Urothelium cell line (cell line): ENCODE measurements around the gene MAP3K21.

ENCODE experiments used
- DNase-seq: peaks from one replicate; pipeline ENCODE4 v3.0.0; 2011; ENCODE audit warnings: low spot score, mixed read lengths
- FAIRE-seq: peaks from 2 replicates; lab custom pipeline; 2011; peaks lifted over from hg19 to GRCh38; lab: Jason Lieb, UNC

Gene MAP3K21

GRCh38 chr1:233327651-233328141, at the start of gene MAP3K21:
Gene MAP3K21 (plus strand): TSS chr1:233327724. CDS start chr1:233328029, 305 bp downstream.
- DNase-seq (no peak), FAIRE-seq (no peak)

- DNase-seq (no peak), FAIRE-seq (no peak)
Measured at GRCh38 chr1:233278631-233279030, 48.9 kb upstream of the MAP3K21 start.

DNA sequence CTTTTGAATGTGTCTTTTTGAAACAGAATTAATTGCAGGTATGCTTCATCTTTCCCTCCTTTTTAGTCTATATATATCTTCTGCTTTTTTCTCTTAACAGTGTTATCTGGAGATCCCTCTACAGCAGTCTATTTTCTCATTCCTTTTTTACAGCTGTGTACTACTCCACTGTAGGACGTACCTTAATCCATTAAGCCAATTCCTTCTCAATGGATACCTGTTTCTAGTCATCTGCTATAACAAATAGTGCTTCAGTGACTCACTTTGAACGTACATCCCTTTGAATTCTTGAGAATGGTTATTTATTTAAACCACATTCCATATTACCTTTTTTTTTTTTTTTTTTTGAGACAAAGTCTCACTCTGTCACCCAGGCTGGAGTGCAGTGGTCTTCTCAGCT, 47.6 kb upstream of the MAP3K21 start:
- DNase-seq (no peak), FAIRE-seq (no peak)

- FAIRE-seq (no peak), DNase-seq (no peak)
Measured at GRCh38 chr1:233281711-233282581, 45.6 kb upstream of the MAP3K21 start.

DNA sequence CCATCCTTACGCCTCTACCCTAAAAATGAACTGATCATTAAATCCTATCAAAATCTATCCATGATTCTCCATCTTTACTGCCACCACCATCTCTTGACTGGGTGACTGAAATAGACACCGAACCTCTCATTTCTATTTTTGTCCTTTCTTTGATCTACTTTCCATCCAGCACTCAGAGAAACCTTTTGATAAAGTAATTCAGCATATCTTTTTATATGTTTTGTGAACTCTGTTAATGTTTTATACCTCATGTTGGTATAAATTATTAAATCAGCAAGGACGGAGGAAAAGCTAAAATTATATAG, 45.0 kb upstream of the MAP3K21 start:
- no peak for DNase-seq
- no peak for FAIRE-seq

DNA sequence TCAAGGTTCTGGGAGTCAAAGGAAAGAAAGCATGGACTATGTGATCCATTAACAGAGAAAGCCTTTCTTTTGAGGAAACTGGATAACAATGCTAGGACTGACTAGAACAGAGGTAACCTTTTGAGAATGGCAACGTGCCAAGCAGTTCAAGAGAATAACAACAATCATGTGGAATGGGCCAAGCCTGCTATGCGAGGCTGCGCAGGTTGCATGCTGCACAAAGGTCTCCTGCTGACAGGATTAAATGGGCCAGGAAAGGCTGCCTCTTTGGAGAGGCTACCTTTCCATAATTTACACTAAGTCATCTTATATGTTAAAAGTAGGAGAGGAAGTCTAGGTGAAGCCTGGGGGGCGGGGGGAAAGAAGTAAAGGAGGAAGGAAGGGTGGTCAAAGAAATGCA, 37.8 kb upstream of the MAP3K21 start:
- no peak for DNase-seq
- FAIRE-seq, result no peak

DNA sequence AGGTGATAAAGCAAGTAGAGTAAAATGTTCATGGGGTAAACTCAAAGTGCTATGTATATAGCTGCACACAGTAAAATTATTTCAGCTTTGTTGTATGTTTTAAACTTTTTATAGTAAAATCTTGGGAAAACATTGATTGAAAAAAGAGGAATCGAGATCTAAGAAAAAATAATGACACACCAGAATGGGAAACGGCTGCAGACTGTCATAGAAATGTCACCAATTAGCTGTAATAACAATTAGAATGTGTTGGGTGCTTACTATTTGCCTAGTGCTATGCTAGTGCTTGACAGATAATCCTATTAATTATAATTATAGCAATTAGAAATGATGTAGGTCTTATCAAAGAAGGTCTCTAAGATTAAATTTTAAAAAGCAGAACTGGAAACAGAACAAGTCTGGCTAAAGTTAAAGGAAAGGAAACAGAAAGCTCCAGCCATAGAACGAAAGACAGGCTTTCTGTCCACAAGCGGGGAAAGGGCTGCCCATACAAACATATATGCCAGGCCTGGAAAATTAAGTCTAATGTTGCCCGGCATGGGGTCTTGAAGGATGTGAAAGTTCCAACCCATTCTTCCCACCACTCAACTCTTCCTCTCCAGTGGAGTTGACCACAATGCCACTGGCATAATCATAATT, 37.0 kb upstream of the MAP3K21 start:
- FAIRE-seq, result no peak
- no peak for DNase-seq

GRCh38 chr1:233293556-233294446, 33.7 kb upstream of the MAP3K21 start:
- DNase-seq, result no peak

GRCh38 chr1:233294913-233295236, 32.6 kb upstream of the MAP3K21 start:
- DNase-seq (peak; percentile 60), FAIRE-seq (no peak)

More at GRCh38 chr1:233293556-233294446, 33.7 kb upstream of the MAP3K21 start:
- FAIRE-seq, result no peak

- peak; percentile 88 for DNase-seq
- FAIRE-seq, result no peak
Measured at GRCh38 chr1:233295237-233295974, 32.1 kb upstream of the MAP3K21 start, which contains the start of gene PCNX2. Gene PCNX2 (minus strand): TSS chr1:233295725. CDS start chr1:233295478, 247 bp downstream.

DNA sequence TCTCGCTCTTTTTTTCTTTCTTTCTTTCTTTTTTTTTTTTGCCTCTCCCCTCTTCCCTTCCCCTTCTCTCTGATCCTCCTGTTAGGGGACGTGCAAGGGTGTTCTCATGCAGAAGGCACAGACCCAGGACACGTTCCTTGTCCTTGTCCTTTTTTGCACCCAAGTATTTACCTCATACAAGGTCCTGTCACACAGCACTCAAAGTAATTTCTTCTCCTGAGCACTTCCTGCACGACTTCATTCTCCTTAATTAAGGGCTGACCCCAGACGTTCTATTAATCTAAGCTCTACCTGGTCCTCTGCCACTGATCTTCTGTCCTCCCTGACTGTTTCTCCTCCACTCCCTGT, 31.6 kb upstream of the MAP3K21 start:
- DNase-seq (no peak), FAIRE-seq (no peak)

GRCh38 chr1:233299450-233299849, 28.1 kb upstream of the MAP3K21 start:
- FAIRE-seq (no peak), DNase-seq (no peak)

DNA sequence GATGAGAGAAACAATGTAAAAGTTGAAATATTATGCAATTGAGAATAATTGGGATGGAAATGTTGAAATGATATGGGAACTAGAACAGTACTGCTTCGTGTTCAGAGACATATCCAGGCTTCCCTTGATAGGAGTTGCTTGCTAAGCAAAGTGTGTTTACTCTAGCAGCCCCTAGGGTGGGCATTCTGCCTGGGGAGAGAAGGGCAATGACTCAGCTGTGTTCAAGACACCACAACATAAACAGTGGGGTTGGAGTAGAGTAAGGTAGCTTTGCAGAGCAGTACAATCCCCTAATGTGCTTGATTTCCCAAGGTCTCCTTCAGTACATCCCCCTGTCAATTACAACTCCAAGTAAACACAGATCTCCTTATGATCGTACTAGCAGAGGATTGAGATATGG, 27.2 kb upstream of the MAP3K21 start:
- DNase-seq (no peak), FAIRE-seq (no peak)

DNA sequence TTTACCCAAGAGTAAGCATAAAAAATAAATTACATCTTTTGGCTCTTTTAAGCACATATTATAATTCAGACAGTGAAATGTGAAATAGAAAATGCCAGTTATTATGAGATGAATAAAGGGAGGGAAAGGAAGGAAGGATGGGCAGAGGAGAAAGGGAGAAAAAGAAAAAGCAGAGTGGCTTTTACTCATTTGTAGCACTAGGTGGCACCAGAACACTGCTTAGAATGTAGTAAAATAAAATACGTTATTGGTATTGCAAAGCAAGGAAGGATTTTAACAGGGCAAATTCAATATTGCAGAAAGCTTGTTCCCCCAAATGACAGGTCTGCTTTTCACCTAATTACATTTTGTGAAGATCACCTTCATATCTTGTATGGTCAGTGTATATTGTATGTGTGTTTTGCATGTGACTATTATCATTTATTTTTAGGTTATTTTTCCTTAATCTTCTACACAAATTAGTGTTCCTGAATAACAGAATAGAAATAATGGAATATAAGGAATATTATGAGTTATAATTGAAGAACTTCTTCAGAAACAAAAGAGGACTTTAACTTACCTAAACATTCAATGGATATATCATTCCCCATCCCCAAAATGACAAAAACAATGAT, 22.9 kb upstream of the MAP3K21 start:
- no peak for DNase-seq
- FAIRE-seq, result no peak

- DNase-seq (no peak), FAIRE-seq (no peak)
Measured at GRCh38 chr1:233313434-233314155, 13.9 kb upstream of the MAP3K21 start.

GRCh38 chr1:233315718-233316301, 11.7 kb upstream of the MAP3K21 start:
- DNase-seq, result no peak
- FAIRE-seq, result no peak

- no peak for DNase-seq
- FAIRE-seq, result no peak
Measured at GRCh38 chr1:233316473-233316872, 11.1 kb upstream of the MAP3K21 start.

DNA sequence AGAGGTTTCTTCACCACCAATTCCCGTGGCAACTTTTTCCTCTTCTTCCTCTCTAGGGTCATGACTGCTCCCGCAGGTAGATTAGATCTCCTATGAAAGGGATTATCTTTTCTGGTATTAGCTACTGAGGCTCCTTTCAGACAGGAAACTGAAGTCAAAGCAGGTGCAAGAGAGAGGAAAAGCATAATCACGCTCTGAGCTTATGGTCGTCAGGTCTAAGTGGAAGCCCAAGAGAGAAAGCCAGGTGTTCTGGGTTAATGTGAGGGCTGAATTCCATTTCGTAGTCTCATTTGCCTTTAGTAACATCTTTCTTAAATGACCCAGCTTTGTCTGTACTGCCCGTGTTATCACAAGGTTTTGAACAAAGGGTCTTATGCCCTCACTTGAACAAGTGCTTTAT, 8.3 kb upstream of the MAP3K21 start:
- FAIRE-seq (no peak), DNase-seq (no peak)

- DNase-seq (no peak), FAIRE-seq (no peak)
Measured at GRCh38 chr1:233320023-233320422, 7.5 kb upstream of the MAP3K21 start.
